PC-9 (cell line): ENCODE measurements around the gene COLQ.

Experiments used
- CTCF ChIP-seq: fragments of 200-600 bp; sonication (generic); conservative IDR thresholded peaks from 2 replicates; pipeline ENCODE4 v1.6.1; 2017; ENCODE audit warnings: mixed run types, antibody characterized with exemption, mild to moderate bottlenecking, moderate library complexity
- EZH2 ChIP-seq: fragments of 200-600 bp; sonication (generic); IDR thresholded peaks from 2 replicates; pipeline ENCODE4 v1.8.0; 2017; ENCODE audit warnings: antibody characterized with exemption, low read depth

- TF ChIP-seq CTCF (no peak), EZH2 (no peak)
These were observed 15.3 kb upstream of the COLQ start for GRCh38 chr3:15536856-15537255.
